Measurements from ENCODE around the gene KCNQ5.

The KCNQ5 gene

GRCh38 chr6:73036689-73037088 is 414.8 kb downstream of the KCNQ5 start:
- no peaks in the 10 kb centered on the region for H3K27me3 ChIP-seq (ENCODE audit: control insufficient read depth in 5 of 5, insufficient read depth in 4 of 5, low read length in 5 of 5)
- no peak overlapping the region for H3K9ac ChIP-seq (ENCODE audit: low read length in 5 of 5)
- no peak overlapping the region for H3K27ac ChIP-seq (ENCODE audit: low read depth, low read length)
- no peaks in the 10 kb centered on the region for H3K4me1 ChIP-seq (ENCODE audit: control insufficient read depth in 5 of 5, insufficient read depth in 5 of 5, low read length in 5 of 5)
- H3K9me3 ChIP-seq (ENCODE audit: control insufficient read depth in 5 of 5, low read length in 5 of 5) = peaks cover 0 to 11% (median 3%) of the 10 kb centered on the region in 5 donors
- no peaks in the 10 kb centered on the region for H3K36me3 ChIP-seq (ENCODE audit: control insufficient read depth in 5 of 5, insufficient read depth in 5 of 5, low read length in 5 of 5)
- H3K4me3 ChIP-seq (ENCODE audit: low read depth in 1 of 5, low read length in 5 of 5) = no peak overlapping the region

GRCh38 chr6:73041051-73041450 is 419.2 kb downstream of the KCNQ5 start:
- H3K27me3 ChIP-seq (ENCODE audit: control insufficient read depth in 5 of 5, insufficient read depth in 4 of 5, low read length in 5 of 5) = no peaks in the 10 kb centered on the region
- no peak overlapping the region for H3K9ac ChIP-seq (ENCODE audit: low read length in 5 of 5)
- H3K9me3 ChIP-seq (ENCODE audit: control insufficient read depth in 5 of 5, low read length in 5 of 5) = peaks cover 0 to 11% (median 3%) of the 10 kb centered on the region in 5 donors
- H3K4me3 ChIP-seq (ENCODE audit: low read depth in 1 of 5, low read length in 5 of 5) = no peak overlapping the region
- no peaks in the 10 kb centered on the region for H3K4me1 ChIP-seq (ENCODE audit: control insufficient read depth in 5 of 5, insufficient read depth in 5 of 5, low read length in 5 of 5)
- no peaks in the 10 kb centered on the region for H3K36me3 ChIP-seq (ENCODE audit: control insufficient read depth in 5 of 5, insufficient read depth in 5 of 5, low read length in 5 of 5)
- no peak overlapping the region for H3K27ac ChIP-seq (ENCODE audit: low read depth, low read length)

GRCh38 chr6:73042892-73043291 is 421.0 kb downstream of the KCNQ5 start:
- Histone ChIP-seq H3K4me1 (ENCODE audit: control insufficient read depth in 5 of 5, insufficient read depth in 5 of 5, low read length in 5 of 5) (no peaks in the 10 kb centered on the region), H3K9me3 (ENCODE audit: control insufficient read depth in 5 of 5, low read length in 5 of 5) (peaks cover 0 to 11% (median 3%) of the 10 kb centered on the region in 5 donors), H3K27me3 (ENCODE audit: control insufficient read depth in 5 of 5, insufficient read depth in 4 of 5, low read length in 5 of 5) (no peaks in the 10 kb centered on the region), H3K27ac (ENCODE audit: low read depth, low read length) (no peak overlapping the region), H3K36me3 (ENCODE audit: control insufficient read depth in 5 of 5, insufficient read depth in 5 of 5, low read length in 5 of 5) (no peaks in the 10 kb centered on the region), H3K9ac (ENCODE audit: low read length in 5 of 5) (no peak overlapping the region), H3K4me3 (ENCODE audit: low read depth in 1 of 5, low read length in 5 of 5) (no peak overlapping the region)

- H3K36me3 ChIP-seq (ENCODE audit: control insufficient read depth in 5 of 5, insufficient read depth in 5 of 5, low read length in 5 of 5) = no peaks in the 10 kb centered on the region
- H3K4me3 ChIP-seq (ENCODE audit: low read depth in 1 of 5, low read length in 5 of 5) = no peak overlapping the region
- no peak overlapping the region for H3K9ac ChIP-seq (ENCODE audit: low read length in 5 of 5)
- peaks cover 0 to 8% (median 3%) of the 10 kb centered on the region in 5 donors for H3K9me3 ChIP-seq (ENCODE audit: control insufficient read depth in 5 of 5, low read length in 5 of 5)
- H3K4me1 ChIP-seq (ENCODE audit: control insufficient read depth in 5 of 5, insufficient read depth in 5 of 5, low read length in 5 of 5) = no peaks in the 10 kb centered on the region
- no peaks in the 10 kb centered on the region for H3K27me3 ChIP-seq (ENCODE audit: control insufficient read depth in 5 of 5, insufficient read depth in 4 of 5, low read length in 5 of 5)
- H3K27ac ChIP-seq (ENCODE audit: low read depth, low read length) = no peak overlapping the region
Measured at GRCh38 chr6:73043446-73043845, 421.6 kb downstream of the KCNQ5 start.

- Histone ChIP-seq H3K27me3 (ENCODE audit: control insufficient read depth in 5 of 5, insufficient read depth in 4 of 5, low read length in 5 of 5) (no peaks in the 10 kb centered on the region), H3K9me3 (ENCODE audit: control insufficient read depth in 5 of 5, low read length in 5 of 5) (no peaks in the 10 kb centered on the region), H3K36me3 (ENCODE audit: control insufficient read depth in 5 of 5, insufficient read depth in 5 of 5, low read length in 5 of 5) (no peaks in the 10 kb centered on the region), H3K4me1 (ENCODE audit: control insufficient read depth in 5 of 5, insufficient read depth in 5 of 5, low read length in 5 of 5) (no peaks in the 10 kb centered on the region), H3K27ac (ENCODE audit: low read depth, low read length) (no peak overlapping the region), H3K9ac (ENCODE audit: low read length in 5 of 5) (no peak overlapping the region), H3K4me3 (ENCODE audit: low read depth in 1 of 5, low read length in 5 of 5) (no peak overlapping the region)
Measured at GRCh38 chr6:73045609-73046008, 423.7 kb downstream of the KCNQ5 start.

GRCh38 chr6:73047801-73048200 is 425.9 kb downstream of the KCNQ5 start:
- Histone ChIP-seq H3K4me1 (ENCODE audit: control insufficient read depth in 5 of 5, insufficient read depth in 5 of 5, low read length in 5 of 5) (no peaks in the 10 kb centered on the region), H3K9ac (ENCODE audit: low read length in 5 of 5) (no peak overlapping the region), H3K27me3 (ENCODE audit: control insufficient read depth in 5 of 5, insufficient read depth in 4 of 5, low read length in 5 of 5) (peaks cover 0 to 3% (median 0%) of the 10 kb centered on the region in 5 donors), H3K9me3 (ENCODE audit: control insufficient read depth in 5 of 5, low read length in 5 of 5) (no peaks in the 10 kb centered on the region), H3K27ac (ENCODE audit: low read depth, low read length) (no peak overlapping the region), H3K4me3 (ENCODE audit: low read depth in 1 of 5, low read length in 5 of 5) (no peak overlapping the region), H3K36me3 (ENCODE audit: control insufficient read depth in 5 of 5, insufficient read depth in 5 of 5, low read length in 5 of 5) (no peaks in the 10 kb centered on the region)

GRCh38 chr6:73049971-73050594 is 428.2 kb downstream of the KCNQ5 start:
- H3K9me3 ChIP-seq (ENCODE audit: control insufficient read depth in 5 of 5, low read length in 5 of 5) = no peaks in the 10 kb centered on the region
- no peak overlapping the region for H3K9ac ChIP-seq (ENCODE audit: low read length in 5 of 5)
- no peaks in the 10 kb centered on the region for H3K4me1 ChIP-seq (ENCODE audit: control insufficient read depth in 5 of 5, insufficient read depth in 5 of 5, low read length in 5 of 5)
- no peaks in the 10 kb centered on the region for H3K36me3 ChIP-seq (ENCODE audit: control insufficient read depth in 5 of 5, insufficient read depth in 5 of 5, low read length in 5 of 5)
- H3K27me3 ChIP-seq (ENCODE audit: control insufficient read depth in 5 of 5, insufficient read depth in 4 of 5, low read length in 5 of 5) = peaks cover 0 to 3% (median 0%) of the 10 kb centered on the region in 5 donors
- no peak overlapping the region for H3K27ac ChIP-seq (ENCODE audit: low read depth, low read length)
- H3K4me3 ChIP-seq (ENCODE audit: low read depth in 1 of 5, low read length in 5 of 5) = no peak overlapping the region

- Histone ChIP-seq H3K27me3 (ENCODE audit: control insufficient read depth in 5 of 5, insufficient read depth in 4 of 5, low read length in 5 of 5) (peaks cover 0 to 3% (median 0%) of the 10 kb centered on the region in 5 donors), H3K36me3 (ENCODE audit: control insufficient read depth in 5 of 5, insufficient read depth in 5 of 5, low read length in 5 of 5) (no peaks in the 10 kb centered on the region), H3K9ac (ENCODE audit: low read length in 5 of 5) (no peak overlapping the region), H3K9me3 (ENCODE audit: control insufficient read depth in 5 of 5, low read length in 5 of 5) (no peaks in the 10 kb centered on the region), H3K4me3 (ENCODE audit: low read depth in 1 of 5, low read length in 5 of 5) (no peak overlapping the region), H3K4me1 (ENCODE audit: control insufficient read depth in 5 of 5, insufficient read depth in 5 of 5, low read length in 5 of 5) (no peaks in the 10 kb centered on the region), H3K27ac (ENCODE audit: low read depth, low read length) (no peak overlapping the region)
Measured at GRCh38 chr6:73050706-73051105, 428.8 kb downstream of the KCNQ5 start.

- H3K27ac ChIP-seq (ENCODE audit: low read depth, low read length) = no peak overlapping the region
- H3K9ac ChIP-seq (ENCODE audit: low read length in 5 of 5) = no peak overlapping the region
- H3K9me3 ChIP-seq (ENCODE audit: control insufficient read depth in 5 of 5, low read length in 5 of 5) = no peaks in the 10 kb centered on the region
- H3K4me3 ChIP-seq (ENCODE audit: low read depth in 1 of 5, low read length in 5 of 5) = no peak overlapping the region
- no peaks in the 10 kb centered on the region for H3K36me3 ChIP-seq (ENCODE audit: control insufficient read depth in 5 of 5, insufficient read depth in 5 of 5, low read length in 5 of 5)
- peaks cover 0 to 3% (median 0%) of the 10 kb centered on the region in 5 donors for H3K27me3 ChIP-seq (ENCODE audit: control insufficient read depth in 5 of 5, insufficient read depth in 4 of 5, low read length in 5 of 5)
- H3K4me1 ChIP-seq (ENCODE audit: control insufficient read depth in 5 of 5, insufficient read depth in 5 of 5, low read length in 5 of 5) = no peaks in the 10 kb centered on the region
Measured at GRCh38 chr6:73051147-73051546, 429.3 kb downstream of the KCNQ5 start.

GRCh38 chr6:73054958-73055357 is 433.1 kb downstream of the KCNQ5 start:
- peaks cover 0 to 3% (median 0%) of the 10 kb centered on the region in 5 donors for H3K27me3 ChIP-seq (ENCODE audit: control insufficient read depth in 5 of 5, insufficient read depth in 4 of 5, low read length in 5 of 5)
- H3K9ac ChIP-seq (ENCODE audit: low read length in 5 of 5) = no peak overlapping the region
- no peaks in the 10 kb centered on the region for H3K36me3 ChIP-seq (ENCODE audit: control insufficient read depth in 5 of 5, insufficient read depth in 5 of 5, low read length in 5 of 5)
- H3K9me3 ChIP-seq (ENCODE audit: control insufficient read depth in 5 of 5, low read length in 5 of 5) = peaks cover 0 to 2% (median 0%) of the 10 kb centered on the region in 5 donors
- H3K4me1 ChIP-seq (ENCODE audit: control insufficient read depth in 5 of 5, insufficient read depth in 5 of 5, low read length in 5 of 5) = no peaks in the 10 kb centered on the region
- H3K4me3 ChIP-seq (ENCODE audit: low read depth in 1 of 5, low read length in 5 of 5) = no peak overlapping the region
- no peak overlapping the region for H3K27ac ChIP-seq (ENCODE audit: low read depth, low read length)

Measured in subcutaneous abdominal adipose tissue (tissue), 5 donors.